IPS-NIHi7 (cell line): Measurements from ENCODE around the gene EFCAB6.

Experiments
- DNase-seq: peaks from one replicate; pipeline ENCODE4 v3.0.0; 2012; ENCODE audit warnings: mixed read lengths; ENCODE audit errors: extremely low spot score

Gene EFCAB6

DNA sequence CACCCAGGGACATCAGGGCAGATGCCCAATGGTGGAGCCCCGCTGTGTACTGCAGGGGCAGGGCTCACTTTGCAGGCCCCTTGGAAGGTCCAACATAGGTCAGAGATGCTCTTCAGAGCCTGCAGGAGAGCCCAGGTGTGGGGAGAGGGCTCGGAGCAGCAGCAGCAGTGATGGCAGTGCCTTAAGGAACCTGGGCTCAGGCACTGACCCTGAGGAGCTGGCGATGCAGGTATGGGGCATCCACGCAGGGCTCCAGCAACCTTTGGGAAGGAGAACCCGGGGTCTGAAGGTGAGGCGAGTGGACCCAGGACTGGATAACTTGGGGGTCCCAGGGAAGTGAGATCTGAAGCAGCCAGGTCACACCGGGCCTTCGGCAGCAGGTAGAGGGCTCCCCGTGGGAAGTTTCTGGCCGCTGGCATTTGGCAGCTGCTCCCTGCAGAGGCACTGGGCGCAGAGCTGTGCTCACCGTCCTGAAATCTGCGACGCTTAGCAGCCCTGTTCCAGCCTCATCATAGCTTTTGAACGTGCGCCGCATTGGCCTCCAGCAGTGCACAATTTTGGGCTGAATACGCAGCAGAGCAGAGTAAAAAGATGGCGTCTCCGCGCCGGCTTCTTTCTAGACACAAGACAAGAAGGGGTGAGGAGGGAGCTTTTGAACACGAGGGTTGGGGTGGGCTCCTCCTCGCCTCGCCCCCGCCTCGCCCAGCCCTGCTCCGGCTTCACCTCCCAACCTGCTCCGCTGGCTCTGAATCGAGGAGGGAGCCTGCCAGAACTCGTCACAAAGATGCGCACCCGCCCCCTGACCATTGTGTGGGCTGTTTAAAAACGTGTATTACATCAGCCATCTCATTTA is 281.5 kb downstream of the EFCAB6 start:
- DNase-seq: no peak

- DNase-seq: no peak
These were observed 282.2 kb downstream of the EFCAB6 start for GRCh38 chr22:43529934-43530333.

GRCh38 chr22:43529461-43529860 is 282.6 kb downstream of the EFCAB6 start:
- no peak for DNase-seq

GRCh38 chr22:43528601-43529360 is 283.3 kb downstream of the EFCAB6 start:
- no peak for DNase-seq

GRCh38 chr22:43526946-43527345 is 285.2 kb downstream of the EFCAB6 start:
- DNase-seq: no peak

DNA sequence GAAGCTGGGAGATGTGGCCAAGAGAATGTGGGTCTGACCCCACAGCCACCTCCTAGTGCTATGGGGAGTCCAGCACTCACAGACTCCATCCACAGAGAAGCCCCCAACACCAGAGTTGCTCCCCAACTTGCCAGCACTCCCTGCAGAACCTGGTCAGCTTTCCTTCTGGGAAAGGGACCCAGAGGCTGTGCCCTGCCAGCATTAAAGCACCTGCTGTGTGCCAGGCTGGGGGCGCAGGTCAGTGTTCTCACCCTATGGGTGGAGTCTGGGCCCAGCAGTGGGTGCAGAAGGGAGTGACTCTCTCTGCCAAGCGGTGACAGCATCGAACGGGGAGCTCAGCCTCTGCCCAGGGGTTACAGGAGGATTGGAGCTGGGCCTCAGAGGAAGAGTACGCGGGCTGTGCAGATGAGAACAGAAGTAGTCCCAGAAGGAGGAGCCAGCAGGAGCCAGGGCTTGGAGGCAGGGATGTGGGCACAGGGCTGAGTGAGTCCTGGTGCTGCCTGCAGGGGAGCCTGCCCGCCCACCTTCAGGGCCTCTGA is 285.9 kb downstream of the EFCAB6 start:
- no peak for DNase-seq

- no peak for DNase-seq
These were observed 290.4 kb downstream of the EFCAB6 start for GRCh38 chr22:43521716-43522115.

DNA sequence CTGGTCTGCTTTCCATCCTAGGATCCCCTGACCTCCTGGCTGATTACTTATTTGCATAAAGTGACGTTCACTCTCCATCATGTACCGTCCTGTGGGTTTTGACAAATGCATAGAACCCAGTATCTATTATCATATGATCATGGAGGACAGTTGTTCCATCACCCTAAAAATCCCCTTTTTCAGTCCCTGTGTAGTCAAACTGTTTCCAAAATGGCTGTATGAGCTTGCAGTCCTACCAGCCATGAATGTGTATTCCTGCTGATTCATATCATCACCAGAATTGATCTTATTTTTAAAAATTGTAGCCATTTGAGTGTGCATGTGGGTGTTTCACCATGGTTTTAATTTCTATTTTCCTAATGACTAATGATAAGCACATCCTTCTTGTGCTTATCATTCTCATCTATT is 291.5 kb downstream of the EFCAB6 start:
- DNase-seq: no peak

- no peak for DNase-seq
These were observed 295.0 kb downstream of the EFCAB6 start for GRCh38 chr22:43516996-43517635.

GRCh38 chr22:43516386-43516785 is 295.7 kb downstream of the EFCAB6 start:
- no peak for DNase-seq

DNA sequence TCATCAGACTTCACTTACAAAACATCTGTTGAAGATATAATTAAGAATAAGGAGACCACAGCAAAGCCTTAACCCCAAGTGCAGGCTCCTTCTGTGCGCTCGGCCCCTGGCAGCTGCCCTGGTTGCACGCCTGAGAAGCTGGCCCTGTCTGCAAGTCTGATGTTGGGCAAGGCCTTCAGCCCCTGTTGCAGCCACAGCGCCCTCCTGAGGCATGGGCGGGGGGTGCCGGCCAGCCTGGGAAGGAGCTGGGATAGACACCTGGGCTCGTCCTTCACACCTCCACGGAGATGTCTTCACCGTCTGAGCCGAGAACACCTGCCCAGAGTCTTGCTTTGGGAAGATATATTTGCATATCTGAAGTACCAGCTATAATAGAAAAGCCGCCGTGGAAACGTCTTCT is 296.2 kb downstream of the EFCAB6 start:
- DNase-seq: peak; percentile 83

GRCh38 chr22:43515411-43515810 is 296.7 kb downstream of the EFCAB6 start:
- DNase-seq: no peak

- DNase-seq: no peak
These were observed 297.5 kb downstream of the EFCAB6 start for GRCh38 chr22:43514476-43515157.

DNA sequence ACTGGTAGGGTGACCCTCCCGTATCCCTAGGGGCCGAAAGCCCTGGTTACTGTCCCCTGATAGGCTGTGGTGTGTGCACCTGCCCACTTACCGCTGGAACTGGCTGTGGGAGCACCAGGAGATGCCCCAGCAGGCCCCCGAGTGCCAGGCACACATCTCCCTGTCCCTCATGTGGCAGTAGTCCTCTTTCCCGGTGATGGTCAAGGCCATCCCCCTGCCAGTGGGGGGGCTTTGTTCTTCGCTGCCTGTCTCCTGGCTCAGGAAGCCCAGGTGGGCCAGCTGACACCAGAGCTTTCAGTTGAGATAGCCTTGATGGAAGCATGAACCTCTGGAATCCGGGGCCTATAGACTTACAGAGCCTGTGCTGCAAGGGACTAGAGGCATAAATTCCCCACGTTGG is 299.8 kb downstream of the EFCAB6 start:
- DNase-seq: no peak

DNA sequence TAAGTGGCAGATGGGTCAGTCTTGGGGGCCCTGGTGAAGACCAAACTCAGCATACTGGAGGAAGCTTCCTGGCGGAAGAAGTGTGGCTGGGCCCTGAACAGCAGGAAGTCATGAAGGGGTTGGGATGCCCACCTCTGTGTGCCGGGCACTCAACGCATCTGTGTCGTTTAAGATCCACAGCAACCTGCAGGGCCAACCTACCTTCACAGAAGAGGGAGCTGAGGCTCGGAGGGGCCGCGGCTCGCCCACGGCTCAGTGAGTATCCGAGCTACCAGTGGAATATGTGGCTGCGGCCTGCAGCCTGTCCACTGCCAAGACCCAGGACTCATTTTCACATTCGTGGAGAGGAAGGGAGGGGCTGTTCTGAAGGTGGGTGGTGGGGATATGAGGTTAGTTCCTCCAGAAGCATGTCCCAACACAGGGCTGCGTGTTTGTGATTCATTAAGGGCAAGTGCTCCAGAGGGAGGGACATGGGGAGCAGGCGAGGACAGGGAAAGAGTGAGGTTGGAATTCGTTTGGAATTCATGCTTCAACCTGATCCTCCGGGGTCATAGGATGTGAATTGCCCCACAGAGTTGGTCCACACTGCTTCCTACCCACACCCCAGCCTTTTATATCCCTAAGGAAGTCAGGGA is 300.7 kb downstream of the EFCAB6 start:
- no peak for DNase-seq

DNA sequence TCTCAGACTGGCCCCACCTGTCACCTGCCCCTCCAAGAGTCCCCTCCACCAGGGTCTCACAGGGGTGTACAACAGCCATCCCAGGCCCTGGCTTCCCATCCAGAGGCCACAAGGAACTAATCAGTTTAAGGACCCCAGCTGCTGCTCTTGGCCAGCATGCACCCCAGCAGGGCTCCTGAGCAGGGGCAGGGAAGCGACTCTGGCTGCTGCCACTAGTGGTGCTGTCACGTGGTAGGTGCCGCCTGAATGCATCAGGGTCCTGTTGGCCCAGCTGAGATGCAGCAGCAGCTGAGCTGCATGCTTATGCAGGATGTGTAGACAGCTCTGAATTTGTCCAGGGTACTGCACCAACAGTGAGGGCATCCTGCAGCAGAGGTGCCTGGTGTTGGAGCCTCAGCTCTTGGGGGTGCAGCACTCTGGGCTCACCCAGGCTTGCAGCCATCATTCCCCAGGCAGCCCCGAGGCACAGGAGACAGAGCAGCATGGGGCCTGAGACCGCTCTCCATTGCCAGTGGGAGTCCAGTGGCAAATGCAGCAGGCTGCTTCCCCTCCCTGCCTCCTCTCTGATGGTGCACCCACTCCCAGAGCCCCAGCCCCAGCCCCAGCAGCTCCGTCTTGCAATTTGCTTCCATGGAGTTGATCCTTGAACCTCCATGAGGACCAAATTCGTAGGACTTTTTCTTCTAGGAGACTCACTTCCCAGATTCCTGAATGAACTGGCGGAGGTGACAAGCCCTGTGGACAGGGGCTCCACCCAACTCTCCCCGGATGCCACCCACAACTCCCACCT is 301.6 kb downstream of the EFCAB6 start:
- DNase-seq: no peak

GRCh38 chr22:43509337-43509736 is 302.8 kb downstream of the EFCAB6 start:
- no peak for DNase-seq

GRCh38 chr22:43508489-43508888 is 303.6 kb downstream of the EFCAB6 start:
- DNase-seq: no peak

GRCh38 chr22:43507235-43507634 is 304.9 kb downstream of the EFCAB6 start:
- DNase-seq: no peak

GRCh38 chr22:43506487-43506886 is 305.6 kb downstream of the EFCAB6 start:
- DNase-seq: no peak
